Measurements from ENCODE around the gene RNF26. TPM values are rescaled to one million over a fixed set of nuclear protein-coding genes. Genes with fewer than 3 reads are reported as not detected.

RNF26 gene
- total RNA-seq, 1 donor = 5.2 TPM

- TF ChIP-seq CTCF (IDR thresholded peaks at IDR 0.05; ENCODE audit: insufficient read depth, low read depth, low read length) = no peak
- peak; percentile 47 for DNase-seq (ENCODE audit: low read depth)
- no peak overlapping the region for H3K4me3 ChIP-seq (ENCODE audit: low read depth, low read length)
These were observed 32.6 kb downstream of the RNF26 start for GRCh38 chr11:119366690-119367620.

DNA sequence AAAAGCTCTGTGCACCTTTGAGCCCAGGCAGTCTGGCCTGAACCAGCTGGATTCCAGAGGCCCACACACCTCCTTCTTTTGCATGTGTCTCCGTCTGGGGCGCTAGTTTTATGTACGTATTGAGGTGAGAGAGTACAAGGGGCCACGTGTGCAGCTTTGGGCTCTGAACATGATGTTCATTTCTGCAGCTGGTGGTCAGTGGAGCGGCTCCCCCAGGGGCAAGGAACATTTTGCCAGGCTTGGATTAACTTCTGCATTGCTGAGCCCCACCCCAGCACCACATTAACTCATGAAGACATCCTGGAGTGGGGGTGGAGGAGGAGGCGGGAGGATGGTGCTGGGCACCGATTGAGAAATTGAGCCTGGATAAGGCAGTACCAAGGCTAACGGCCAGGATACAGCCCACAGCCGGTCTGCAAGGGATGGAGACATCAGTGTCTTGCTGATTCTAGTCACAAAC, 33.4 kb downstream of the RNF26 start:
- DNase-seq (ENCODE audit: low read depth) = peak; percentile 88
- no peak overlapping the region for H3K4me3 ChIP-seq (ENCODE audit: low read depth, low read length)
- TF ChIP-seq CTCF (IDR thresholded peaks at IDR 0.05; ENCODE audit: insufficient read depth, low read depth, low read length) = no peak

DNA sequence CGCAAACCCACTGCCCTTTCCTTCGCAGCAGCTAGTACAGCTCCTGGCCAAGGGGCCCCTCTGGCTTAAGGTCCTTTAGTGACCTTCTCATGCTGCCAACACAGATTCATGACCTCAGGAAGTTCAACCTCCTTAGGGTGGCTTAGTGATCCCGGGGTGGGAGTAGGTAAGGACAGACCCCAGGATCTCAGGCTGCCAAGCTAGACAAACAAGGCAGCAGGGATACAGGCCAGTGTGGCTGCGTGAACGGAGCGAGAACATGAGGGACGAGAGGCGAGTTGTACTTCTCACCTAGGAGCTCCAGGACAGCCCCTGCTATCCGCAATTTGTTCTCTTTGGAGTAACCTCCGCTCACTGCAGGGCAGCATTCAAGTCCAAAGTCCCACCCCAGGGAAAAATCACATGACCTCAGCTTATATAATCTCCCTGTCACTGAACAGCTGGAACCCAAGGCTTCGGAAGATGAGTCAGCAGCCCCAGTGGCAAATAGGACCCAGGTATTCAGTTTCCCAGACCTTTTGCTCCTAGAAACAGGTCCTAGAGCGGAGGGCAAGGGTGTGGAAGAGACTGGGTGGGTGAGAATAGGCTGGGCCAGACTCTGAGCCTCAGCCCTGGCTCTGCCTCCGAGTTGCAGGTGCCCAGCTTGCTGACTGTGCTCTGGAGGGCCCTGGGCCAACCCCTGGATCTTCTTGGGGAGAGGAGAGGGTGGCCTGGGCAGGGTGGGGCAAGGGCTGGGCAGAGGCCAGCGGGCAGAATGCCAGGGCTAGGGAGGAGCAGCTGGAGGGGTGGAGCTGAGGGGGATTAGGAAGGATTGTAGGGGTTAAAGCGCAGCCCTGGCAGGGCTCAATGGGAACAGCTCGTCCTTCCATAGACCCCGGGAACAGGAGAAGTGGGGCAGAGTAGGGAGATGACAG, 34.1 kb downstream of the RNF26 start:
- peak overlapping the region; percentile 15 for H3K4me3 ChIP-seq (ENCODE audit: low read depth, low read length)
- no peak for TF ChIP-seq CTCF (IDR thresholded peaks at IDR 0.05; ENCODE audit: insufficient read depth, low read depth, low read length)
- peak; percentile 87 for DNase-seq (ENCODE audit: low read depth)

DNA sequence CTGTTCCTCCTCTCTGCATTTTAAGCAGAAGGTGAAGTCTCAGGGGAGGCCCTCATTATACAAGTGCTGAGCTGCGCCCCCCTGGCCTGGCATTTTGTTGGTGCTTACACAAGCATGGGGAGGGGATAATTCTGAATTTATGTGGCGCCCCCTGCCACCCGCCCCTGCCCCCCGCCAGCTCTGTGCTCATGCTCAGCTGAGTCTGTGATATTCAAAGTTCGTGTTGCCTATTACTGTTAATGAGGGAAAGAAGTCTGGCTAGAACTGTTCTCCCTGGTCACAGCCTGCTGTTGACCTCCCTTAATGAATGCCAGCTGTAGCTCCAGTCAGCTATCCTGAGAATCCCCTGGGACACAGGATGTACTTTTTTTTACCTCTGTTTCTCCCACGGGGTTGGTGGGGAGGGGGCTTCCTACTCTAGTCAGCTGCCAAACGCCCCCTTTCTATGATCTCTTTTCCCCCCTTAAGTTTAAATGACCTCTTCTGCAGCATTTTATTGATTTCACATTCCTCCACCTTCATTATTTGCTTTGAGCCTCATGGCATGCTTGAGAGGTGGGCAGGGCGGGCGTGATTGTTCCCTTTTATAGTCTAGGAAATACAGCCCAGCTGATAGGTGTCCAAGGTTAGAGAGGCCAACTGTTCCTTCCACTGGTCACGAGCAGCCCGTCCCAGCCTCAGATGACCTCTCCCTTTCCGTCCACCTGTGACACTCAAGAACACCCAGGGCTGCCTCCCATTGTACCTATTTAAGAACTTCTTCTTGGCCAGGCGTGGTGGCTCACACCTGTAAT, 35.0 kb downstream of the RNF26 start:
- DNase-seq (ENCODE audit: low read depth) = peak; percentile 49
- TF ChIP-seq CTCF (IDR thresholded peaks at IDR 0.05; ENCODE audit: insufficient read depth, low read depth, low read length) = no peak
- peak overlapping the region; percentile 1 for H3K4me3 ChIP-seq (ENCODE audit: low read depth, low read length)

- no peak overlapping the region for H3K4me3 ChIP-seq (ENCODE audit: low read depth, low read length)
- TF ChIP-seq CTCF (IDR thresholded peaks at IDR 0.05; ENCODE audit: insufficient read depth, low read depth, low read length) = no peak
- DNase-seq (ENCODE audit: low read depth) = peak; percentile 43
These were observed 36.2 kb downstream of the RNF26 start for GRCh38 chr11:119370486-119371046.
